Right ventricle myocardium superior (tissue), 1 donor: ENCODE results near the gene KLHL26. TPM values are rescaled to one million over a fixed set of nuclear protein-coding genes. Genes with fewer than 3 reads are reported as not detected.

Experiments
- ATAC-seq: fragments of 200-7000 bp; cut with Tn5 transposase; one replicate; pipeline ENCODE4 v1.9.1; 2020; ENCODE audit warnings: mild to moderate bottlenecking; ENCODE audit not compliant: poor library complexity
- DNase-seq: peaks from one replicate; pipeline ENCODE4 v3.0.0-alpha.2; 2020
- intact Hi-C: fragments of 100-400 bp; cut with DNase I; formaldehyde crosslinking; loops from one replicate; pipeline ENCODE4 v1.11.2; 2022
- total RNA-seq: library from RNA; stranded (reverse); fragmentation: NEBNext Ultra II Directional; extraction: Animal tissue kit (Norgen Biotek cat#: 25700); gene quantifications from one replicate; pipeline ENCODE4 v1.2.1, GENCODE V29; 2021
- donor health status: DM: no; HTN: yes; CAD: no; lungs with severe emphysema.

The KLHL26 gene
- total RNA-seq, 1 donor from 2014 or later: 4.5 TPM

DNA sequence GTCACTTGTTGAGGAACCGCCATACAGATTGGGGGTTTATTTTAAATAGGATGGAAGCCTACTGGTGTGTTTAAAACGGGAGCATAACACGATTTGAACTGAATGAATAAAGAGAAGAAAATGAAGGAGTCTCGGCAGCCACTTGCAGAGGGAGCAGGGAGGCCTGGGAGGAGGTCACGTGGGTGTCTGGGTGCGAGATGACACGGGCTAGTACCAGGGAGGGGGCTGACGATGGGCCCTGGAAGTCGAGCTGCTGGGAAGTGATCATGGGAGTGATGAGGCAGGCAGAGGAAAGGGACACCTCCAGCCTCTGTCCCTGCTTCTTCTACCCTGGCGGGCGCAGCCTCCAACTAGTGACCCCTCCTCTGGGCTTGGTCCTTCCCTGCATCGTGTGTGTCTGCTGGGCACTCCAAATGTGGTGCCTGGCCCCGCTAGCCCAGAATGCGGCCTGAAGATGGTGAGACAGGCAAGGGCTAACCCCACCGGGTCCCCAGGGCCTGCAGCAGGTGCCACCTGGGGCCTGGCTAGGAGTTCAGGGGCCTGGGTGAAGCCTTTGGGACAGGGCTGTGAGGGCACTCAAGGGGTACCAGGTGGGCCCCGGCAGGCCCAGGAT, 82.1 kb downstream of the KLHL26 start:
- ATAC-seq: no peak
- no peak for DNase-seq

DNA sequence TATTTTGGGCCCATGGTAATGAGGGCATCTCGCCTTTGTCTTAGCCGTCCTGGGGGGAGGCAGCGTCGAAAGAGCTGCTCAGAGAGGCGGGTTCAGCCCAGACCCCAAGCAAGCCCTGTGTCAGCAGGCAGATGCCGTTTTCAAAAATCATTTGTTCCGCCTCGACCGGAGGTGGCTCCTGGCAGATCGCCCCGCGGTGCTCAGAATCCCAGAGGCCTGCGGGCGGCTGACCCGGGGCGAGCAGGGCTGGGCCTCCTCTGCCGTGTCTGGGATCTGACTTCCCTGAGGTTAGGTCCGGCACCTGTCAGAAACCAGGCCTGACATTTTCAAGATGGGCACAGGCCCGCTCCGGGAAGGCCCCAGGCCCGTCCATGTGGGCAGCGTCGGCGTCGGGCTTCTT, 82.7 kb downstream of the KLHL26 start:
- ATAC-seq (no peak), DNase-seq (no peak)
- intact Hi-C loops: no loop called here

More for the DNA sequence above, 82.1 kb downstream of the KLHL26 start:
- intact Hi-C loops: no loop called here

Other genes with a start within 250 kb of the KLHL26 start
- gene LRRC25, start 239.4 kb upstream of the KLHL26 start, total RNA-seq: 3.6 TPM
- gene SSBP4, start 217.6 kb upstream of the KLHL26 start, total RNA-seq: 30.4 TPM
- 26.0 TPM for gene ISYNA1, start 198.9 kb upstream of the KLHL26 start, total RNA-seq
- 7.5 TPM for gene ELL, start 115.0 kb upstream of the KLHL26 start, total RNA-seq
- 182 TPM for gene FKBP8, start 93.5 kb upstream of the KLHL26 start, total RNA-seq
- gene KXD1, start 79.2 kb upstream of the KLHL26 start, total RNA-seq: 44.4 TPM
- gene UBA52, start 65.2 kb upstream of the KLHL26 start, total RNA-seq: 684 TPM
- 94.8 TPM for gene REX1BD, start 48.2 kb upstream of the KLHL26 start, total RNA-seq
- gene CRLF1, start 30.2 kb upstream of the KLHL26 start, total RNA-seq: 20.6 TPM
- 1.6 TPM for gene TMEM59L, start 24.2 kb upstream of the KLHL26 start, total RNA-seq
- 9.1 TPM for gene CRTC1, start 46.7 kb downstream of the KLHL26 start, total RNA-seq
- not detected for gene COMP, start 154.3 kb downstream of the KLHL26 start, total RNA-seq
- gene UPF1, start 194.9 kb downstream of the KLHL26 start, total RNA-seq: 34.2 TPM